ENCODE measurements around the gene BRINP2. TPM values are rescaled to one million over a fixed set of nuclear protein-coding genes. Genes with fewer than 3 reads are reported as not detected.

Gene BRINP2
- total and polyA plus RNA-seq, 2 of the 4 experiments (the other 2 are of a cell fraction) = not detected

GRCh38 chr1:177172272-177172671 is 1.5 kb downstream of the BRINP2 start:
- TF ChIP-seq RAD21 (IDR thresholded peaks at IDR 0.05; ENCODE audit: low read length) (no peak), BHLHE40 (IDR thresholded peaks at IDR 0.05; ENCODE audit: low read depth, low read length) (no peak), CEBPB (IDR thresholded peaks at IDR 0.05; ENCODE audit: low read depth, low read length) (no peak), FOS (IDR thresholded peaks at IDR 0.05; ENCODE audit: low read depth, low read length) (no peak), RCOR1 (IDR thresholded peaks at IDR 0.05; ENCODE audit: insufficient replicate concordance, low read length) (no peak), SMC3 (IDR thresholded peaks at IDR 0.05; ENCODE audit: low read depth, low read length) (no peak), CTCF (conservative IDR thresholded peaks at IDR 0.05; ENCODE audit: low read depth, low read length) (no peak), MAZ (IDR thresholded peaks at IDR 0.05; ENCODE audit: borderline replicate concordance, low read depth, low read length) (no peak), USF2 (IDR thresholded peaks at IDR 0.05; ENCODE audit: low read depth, low read length) (no peak), CHD1 (IDR thresholded peaks at IDR 0.05; ENCODE audit: low read depth, low read length) (no peak), MAFK (IDR thresholded peaks at IDR 0.05; ENCODE audit: low read depth, low read length) (no peak), POLR2A (IDR thresholded peaks at IDR 0.05; ENCODE audit: low read depth, low read length) (no peak)
- TF ChIP-seq, protein P1, sequence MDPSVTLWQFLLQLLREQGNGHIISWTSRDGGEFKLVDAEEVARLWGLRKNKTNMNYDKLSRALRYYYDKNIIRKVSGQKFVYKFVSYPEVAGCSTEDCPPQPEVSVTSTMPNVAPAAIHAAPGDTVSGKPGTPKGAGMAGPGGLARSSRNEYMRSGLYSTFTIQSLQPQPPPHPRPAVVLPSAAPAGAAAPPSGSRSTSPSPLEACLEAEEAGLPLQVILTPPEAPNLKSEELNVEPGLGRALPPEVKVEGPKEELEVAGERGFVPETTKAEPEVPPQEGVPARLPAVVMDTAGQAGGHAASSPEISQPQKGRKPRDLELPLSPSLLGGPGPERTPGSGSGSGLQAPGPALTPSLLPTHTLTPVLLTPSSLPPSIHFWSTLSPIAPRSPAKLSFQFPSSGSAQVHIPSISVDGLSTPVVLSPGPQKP (IDR thresholded peaks at IDR 0.05; ENCODE audit: borderline replicate concordance, low read depth, low read length) = no peak
- no peak overlapping the region for H2BK20ac ChIP-seq (ENCODE audit: low read depth, low read length)
- no peak overlapping the region for H3K4me2 ChIP-seq (ENCODE audit: low read depth, low read length)
- no peak overlapping the region for H4K5ac ChIP-seq (ENCODE audit: low read depth, low read length)
- H3K9ac ChIP-seq (ENCODE audit: low read depth, low read length) = no peak overlapping the region
- H3K4me3 ChIP-seq (ENCODE audit: insufficient read depth, low read depth, low read length) = no peak overlapping the region
- no peaks in the 10 kb centered on the region; the same call in 1 of the 2 replicates for H3K9me1 ChIP-seq (ENCODE audit: insufficient read depth, low read length)
- H4K91ac ChIP-seq (ENCODE audit: insufficient read depth, low read depth, low read length) = no peak overlapping the region
- H2BK15ac ChIP-seq (ENCODE audit: low read depth, low read length) = no peak overlapping the region
- H2BK120ac ChIP-seq (ENCODE audit: low read depth, low read length) = no peak overlapping the region
- H2AFZ ChIP-seq (replicated peaks; ENCODE audit: low read length, poor library complexity) = no peak overlapping the region
- DNase-seq = no peak
- no peak overlapping the region for H3K23ac ChIP-seq (ENCODE audit: low read depth, low read length)
- no peaks in the 10 kb centered on the region for H4K20me1 ChIP-seq (ENCODE audit: insufficient read depth, low read length)
- ATAC-seq (ENCODE audit: low read depth) = no peak
- dilution Hi-C loops (cut with HindIII; ENCODE audit: low sequenced_read_pairs, unreplicated experiment) (no loop called here), in situ Hi-C loops (cut with MboI; ENCODE audit: low sequenced_read_pairs) (no loop called here), intact Hi-C loops (cut with micrococcal nuclease) (no loop called here)
- no peaks in the 10 kb centered on the region for H3K79me1 ChIP-seq (ENCODE audit: low read depth in 1 of 2, low read length in 2 of 2)
- no peak overlapping the region for H3K56ac ChIP-seq (ENCODE audit: extremely low read depth, insufficient read depth, low read length)
- H3K27ac ChIP-seq (ENCODE audit: insufficient read depth, low read length) = no peak overlapping the region
- peaks cover 44% of the 10 kb centered on the region for H3K27me3 ChIP-seq (ENCODE audit: control insufficient read depth, insufficient read depth, low read length)
- no CpG with 5 or more reads among the region's 3 CpGs for whole genome bisulfite sequencing, 2 experiments (ENCODE audit: extremely low coverage in 2 of 2, insufficient read length in 1 of 2)
- H3K18ac ChIP-seq (ENCODE audit: low read depth, low read length) = no peak overlapping the region
- H3K4ac ChIP-seq (ENCODE audit: low read depth, low read length) = no peak overlapping the region
- H2AK9ac ChIP-seq (replicated peaks; ENCODE audit: low read depth, low read length, poor library complexity) = no peak overlapping the region
- H3K4me1 ChIP-seq (ENCODE audit: control insufficient read depth, insufficient read depth, low read length) = no peaks in the 10 kb centered on the region
- H3K14ac ChIP-seq (replicated peaks; ENCODE audit: low read depth, low read length) = no peak overlapping the region
- no peaks in the 10 kb centered on the region for H3K9me3 ChIP-seq (ENCODE audit: control insufficient read depth, insufficient read depth, low read length)
- H2AK5ac ChIP-seq (ENCODE audit: low read depth, low read length) = peak overlapping the region; percentile 7; the same call in 1 of the 2 replicates
- no TSS peak for BruUV-seq (replicated peaks)
- POLR2A ChIA-PET (ENCODE audit: unreplicated experiment) = no interaction called here
- CTCF ChIA-PET = interaction anchor here (1.7 kb wide), 1 partner anchor 9 kb away, joined by 6 read pairs; no protein-coding TSS in a partner anchor
- no peak overlapping the region for H4K8ac ChIP-seq (ENCODE audit: low read depth in 2 of 2, low read length in 2 of 2)
- H2BK5ac ChIP-seq (ENCODE audit: low read depth, low read length, poor library complexity, severe bottlenecking) = no peak overlapping the region
- no peaks in the 10 kb centered on the region for H3K36me3 ChIP-seq (ENCODE audit: control insufficient read depth, insufficient read depth, low read length)

Measured in IMR-90 (cell line).